ENCODE results near the gene ZFYVE28.

The ZFYVE28 gene

DNA sequence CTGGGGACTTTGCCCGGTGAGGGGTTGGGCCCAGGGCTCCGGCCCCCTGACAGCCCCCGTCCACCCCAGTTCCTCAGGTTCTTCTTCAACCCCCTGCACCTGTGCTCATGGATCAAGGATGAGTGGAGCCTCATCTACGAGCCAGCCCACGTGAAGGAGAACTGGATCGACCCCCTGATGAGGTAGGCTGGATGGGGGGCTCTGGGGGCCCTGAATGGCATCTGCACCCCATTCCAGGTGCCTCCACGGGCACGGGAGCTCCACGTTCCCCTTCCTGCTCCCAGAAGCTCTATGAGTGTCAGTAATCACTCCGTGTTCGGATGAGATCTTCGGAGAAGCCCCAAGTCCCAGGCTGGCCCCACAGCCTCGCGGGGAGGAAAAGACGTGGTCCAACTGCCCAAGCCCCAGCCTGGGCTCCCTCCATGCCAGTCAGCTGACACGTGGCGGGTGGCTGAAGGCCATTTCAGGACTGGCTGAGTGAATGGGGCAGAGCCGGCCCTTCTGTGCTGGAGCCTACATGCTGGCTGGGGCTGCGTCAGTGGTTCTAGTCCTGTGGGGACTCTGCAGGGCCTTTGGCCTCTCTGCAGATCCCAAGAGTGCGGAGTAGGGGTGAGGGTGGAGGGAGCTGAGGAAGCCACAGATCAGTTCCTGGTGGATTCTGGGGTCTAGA is 24.8 kb upstream of the ZFYVE28 start:
- DNase-seq: no peak
- peaks cover 3% of the 10 kb centered on the region for H3K27me3 Mint-ChIP-seq (ENCODE audit: low read depth, poor library complexity)
- H3K36me3 Mint-ChIP-seq (ENCODE audit: low read depth): no peaks in the 10 kb centered on the region
- H3K4me3 Mint-ChIP-seq: no peak overlapping the region
- H3K27ac Mint-ChIP-seq: no peak overlapping the region
- H3K4me1 Mint-ChIP-seq: no peaks in the 10 kb centered on the region
- H3K9me3 Mint-ChIP-seq: no peaks in the 10 kb centered on the region
- TF ChIP-seq, protein P1, sequence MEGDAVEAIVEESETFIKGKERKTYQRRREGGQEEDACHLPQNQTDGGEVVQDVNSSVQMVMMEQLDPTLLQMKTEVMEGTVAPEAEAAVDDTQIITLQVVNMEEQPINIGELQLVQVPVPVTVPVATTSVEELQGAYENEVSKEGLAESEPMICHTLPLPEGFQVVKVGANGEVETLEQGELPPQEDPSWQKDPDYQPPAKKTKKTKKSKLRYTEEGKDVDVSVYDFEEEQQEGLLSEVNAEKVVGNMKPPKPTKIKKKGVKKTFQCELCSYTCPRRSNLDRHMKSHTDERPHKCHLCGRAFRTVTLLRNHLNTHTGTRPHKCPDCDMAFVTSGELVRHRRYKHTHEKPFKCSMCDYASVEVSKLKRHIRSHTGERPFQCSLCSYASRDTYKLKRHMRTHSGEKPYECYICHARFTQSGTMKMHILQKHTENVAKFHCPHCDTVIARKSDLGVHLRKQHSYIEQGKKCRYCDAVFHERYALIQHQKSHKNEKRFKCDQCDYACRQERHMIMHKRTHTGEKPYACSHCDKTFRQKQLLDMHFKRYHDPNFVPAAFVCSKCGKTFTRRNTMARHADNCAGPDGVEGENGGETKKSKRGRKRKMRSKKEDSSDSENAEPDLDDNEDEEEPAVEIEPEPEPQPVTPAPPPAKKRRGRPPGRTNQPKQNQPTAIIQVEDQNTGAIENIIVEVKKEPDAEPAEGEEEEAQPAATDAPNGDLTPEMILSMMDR (IDR thresholded peaks at IDR 0.05): no peak

DNA sequence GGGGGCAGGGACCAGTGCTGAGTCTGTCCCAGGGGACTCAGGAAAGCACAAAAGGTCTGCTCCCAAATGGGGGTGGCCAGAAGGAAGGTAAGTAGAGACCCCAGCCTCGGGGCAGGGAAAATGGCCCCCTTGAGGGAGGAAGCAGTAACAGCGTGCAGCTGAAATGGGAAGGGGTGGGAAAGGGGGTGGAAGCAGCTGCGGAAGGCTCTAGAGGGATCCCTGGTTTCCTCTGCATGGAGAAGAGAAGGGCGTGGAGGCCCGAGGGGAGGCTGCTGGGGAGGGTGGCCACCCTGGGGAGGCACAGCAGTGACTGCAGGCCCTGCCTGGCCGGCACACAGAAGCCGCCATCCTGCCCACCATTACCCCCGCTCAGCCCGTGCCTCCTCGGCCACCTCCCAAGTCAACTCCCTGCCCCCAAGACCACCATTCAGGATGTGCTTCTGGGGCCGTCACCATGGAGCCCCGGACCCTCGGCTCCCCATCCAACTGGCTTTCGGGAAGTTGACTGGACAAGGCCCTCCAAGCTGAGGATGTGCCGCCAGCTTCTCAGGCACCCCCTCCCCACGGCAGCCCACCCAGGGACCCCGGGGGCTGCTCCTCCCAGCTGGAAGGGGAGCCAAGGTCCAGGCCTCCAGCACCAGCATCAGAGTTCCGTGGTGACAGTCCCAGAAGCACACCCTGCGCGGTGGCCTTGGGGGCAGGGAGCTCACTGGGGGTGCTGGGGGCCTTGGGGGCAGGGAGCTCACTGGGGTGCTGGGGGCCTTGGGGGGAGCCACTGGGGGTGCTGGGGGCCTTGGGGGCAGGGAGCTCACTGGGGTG is 23.9 kb upstream of the ZFYVE28 start:
- Mint-ChIP-seq H3K4me3 (no peak overlapping the region), H3K9me3 (no peaks in the 10 kb centered on the region), H3K27me3 (ENCODE audit: low read depth, poor library complexity) (peaks cover 3% of the 10 kb centered on the region), H3K27ac (no peak overlapping the region), H3K4me1 (no peaks in the 10 kb centered on the region), H3K36me3 (ENCODE audit: low read depth) (no peaks in the 10 kb centered on the region)
- no peak for DNase-seq
- TF ChIP-seq, protein P1 (IDR thresholded peaks at IDR 0.05): no peak

DNA sequence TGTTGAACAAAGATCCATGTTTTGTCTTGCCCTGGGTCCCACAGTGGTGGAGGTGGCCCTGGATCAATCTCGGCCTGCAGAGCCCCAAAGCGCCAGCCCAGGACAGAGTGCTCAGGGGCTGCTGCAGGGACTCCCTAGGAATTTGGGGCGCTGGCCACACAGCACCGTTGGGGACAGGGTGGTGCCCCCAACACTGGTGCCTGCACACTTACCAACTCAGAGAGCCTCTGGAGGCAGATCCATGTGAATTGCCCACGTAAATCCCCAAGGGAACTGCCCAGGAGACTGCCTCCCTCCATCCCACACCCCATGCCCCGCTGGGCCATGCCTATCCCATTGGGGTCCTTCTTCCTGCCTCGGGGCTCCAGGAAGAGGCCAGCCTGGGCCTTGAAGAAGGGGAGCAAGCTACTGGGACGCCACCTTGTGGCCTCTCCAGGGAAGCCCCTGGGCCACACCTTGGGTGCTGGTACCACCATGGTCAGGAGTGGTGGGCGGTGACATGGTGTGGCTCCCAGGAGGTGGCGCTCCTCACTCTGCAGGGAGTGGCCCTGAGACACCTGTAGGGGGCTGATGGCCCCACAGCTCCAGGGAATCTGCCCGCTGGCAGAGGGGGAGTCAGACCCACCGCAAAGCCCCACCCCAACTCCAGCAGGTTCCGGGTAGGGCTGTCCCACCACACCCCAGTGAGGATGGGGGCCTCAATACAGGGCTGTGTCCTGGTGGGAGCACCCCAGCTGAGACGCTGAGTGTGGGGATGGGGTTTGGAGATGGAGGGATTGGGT is 23.1 kb upstream of the ZFYVE28 start:
- TF ChIP-seq, protein P1 (IDR thresholded peaks at IDR 0.05): peak; percentile 71
- H3K4me1 Mint-ChIP-seq: no peaks in the 10 kb centered on the region
- peak; percentile 74 for DNase-seq
- H3K9me3 Mint-ChIP-seq: no peaks in the 10 kb centered on the region
- no peak overlapping the region for H3K27ac Mint-ChIP-seq
- H3K36me3 Mint-ChIP-seq (ENCODE audit: low read depth): no peaks in the 10 kb centered on the region
- peaks cover 6% of the 10 kb centered on the region for H3K27me3 Mint-ChIP-seq (ENCODE audit: low read depth, poor library complexity)
- H3K4me3 Mint-ChIP-seq: no peak overlapping the region

DNA sequence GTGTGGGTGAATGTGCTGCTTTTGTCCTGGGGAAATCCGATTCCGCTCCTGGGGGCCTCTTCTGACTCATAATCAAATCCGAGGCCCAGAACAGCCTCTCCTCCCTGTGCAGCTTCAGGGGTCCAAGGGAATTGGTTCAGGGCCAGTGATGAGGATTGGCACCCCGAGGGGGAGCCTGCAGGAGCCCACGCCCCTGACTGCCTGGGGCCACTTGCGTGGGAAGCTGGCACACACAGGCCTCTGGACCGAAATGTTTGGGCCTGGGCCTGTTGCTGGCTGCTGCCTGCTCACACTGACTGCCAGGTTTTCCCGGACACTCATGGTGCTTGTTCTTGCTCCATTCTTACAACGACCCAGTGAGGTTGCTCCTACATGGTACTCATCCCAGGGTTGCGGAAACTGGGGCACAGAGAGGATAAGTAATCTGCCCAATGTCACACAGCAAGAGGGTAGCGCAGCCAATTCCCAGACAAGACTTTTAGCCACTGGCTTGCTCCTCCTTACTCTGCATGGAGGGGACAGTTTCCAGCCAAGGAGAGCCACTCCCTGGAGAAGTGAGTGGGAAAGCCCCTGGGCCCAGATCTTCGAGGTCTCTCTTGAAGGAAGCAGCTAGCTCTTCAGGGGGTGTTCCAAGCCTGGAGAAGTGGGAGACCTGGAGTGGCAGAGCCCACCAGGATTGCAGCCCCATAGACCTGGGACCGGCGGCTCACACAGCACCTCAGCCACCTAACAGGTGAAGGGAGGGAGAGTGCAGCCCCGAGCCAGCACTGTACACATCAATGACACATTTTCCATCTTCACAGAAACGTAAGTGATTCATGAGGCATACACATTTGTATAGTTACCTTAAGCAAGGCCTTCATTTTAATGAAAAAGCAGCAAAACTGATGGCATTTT is 20.6 kb upstream of the ZFYVE28 start:
- Mint-ChIP-seq H3K27ac (no peak overlapping the region), H3K4me1 (peaks cover 1% of the 10 kb centered on the region), H3K4me3 (no peak overlapping the region), H3K27me3 (ENCODE audit: low read depth, poor library complexity) (peaks cover 4% of the 10 kb centered on the region), H3K36me3 (ENCODE audit: low read depth) (no peaks in the 10 kb centered on the region), H3K9me3 (no peaks in the 10 kb centered on the region)
- DNase-seq: no peak
- TF ChIP-seq, protein P1 (IDR thresholded peaks at IDR 0.05): no peak

- no peaks in the 10 kb centered on the region for H3K36me3 Mint-ChIP-seq (ENCODE audit: low read depth)
- H3K4me3 Mint-ChIP-seq: no peak overlapping the region
- H3K9me3 Mint-ChIP-seq: no peaks in the 10 kb centered on the region
- TF ChIP-seq, protein P1 (IDR thresholded peaks at IDR 0.05): no peak
- peaks cover 7% of the 10 kb centered on the region for H3K4me1 Mint-ChIP-seq
- H3K27me3 Mint-ChIP-seq (ENCODE audit: low read depth, poor library complexity): peaks cover 9% of the 10 kb centered on the region
- DNase-seq: no peak
- H3K27ac Mint-ChIP-seq: no peak overlapping the region
Measured at GRCh38 chr4:2437475-2438215, 19.2 kb upstream of the ZFYVE28 start.
